Transverse colon (tissue), 4 donors: ENCODE measurements around the gene KCNJ14. TPM values are rescaled to one million over a fixed set of nuclear protein-coding genes. Genes with fewer than 3 reads are reported as not detected.

ENCODE experiments used
- DNase-seq: peaks from one replicate; pipeline ENCODE4 v3.0.0-alpha.2; 2019
- H3K27ac ChIP-seq, 4 donors: fragments of 200-600 bp; sonication (generic); 2 replicates each; pipeline ENCODE4 v1.5.1; 2016 to 2018; ENCODE audit warnings: inconsistent platforms in 4 of 4
- H3K27me3 ChIP-seq: fragments of 200-600 bp; sonication (generic); 2 replicates; pipeline ENCODE4 v1.5.1; 2017; ENCODE audit warnings: inconsistent platforms
- H3K36me3 ChIP-seq, 4 donors: fragments of 200-600 bp; sonication (generic); 2 replicates each; pipeline ENCODE4 v1.5.1; 2017 to 2019; ENCODE audit warnings: inconsistent platforms in 4 of 4
- H3K4me1 ChIP-seq, 4 donors: fragments of 200-600 bp; sonication (generic); 2 replicates each; pipeline ENCODE4 v1.5.1; 2017 to 2020; ENCODE audit warnings: inconsistent platforms in 4 of 4
- H3K4me3 ChIP-seq, 4 donors: fragments of 200-600 bp; sonication (generic); 1 replicate in 1 of 4; 2 replicates in 3 of 4; pipeline versions ENCODE4 v1.5.1 to v1.6.1; 2017 to 2019; ENCODE audit warnings: inconsistent platforms in 4 of 4
- H3K9me3 ChIP-seq, 2 donors: fragments of 200-600 bp; sonication (generic); 2 replicates each; pipeline ENCODE4 v1.5.1; 2017 to 2019; ENCODE audit warnings: inconsistent platforms in 2 of 2
- EP300 ChIP-seq: sonication (generic); formaldehyde crosslinking; IDR thresholded peaks from one replicate; pipeline ENCODE4 v1.6.1; 2017; ENCODE audit warnings: antibody characterized with exemption, low read depth
- POLR2A ChIP-seq: fragments of 450-650 bp; IDR thresholded peaks from one replicate; pipeline ENCODE4 v1.6.1; 2016; ENCODE audit warnings: antibody characterized with exemption, mild to moderate bottlenecking, moderate library complexity
- POLR2AphosphoS5 ChIP-seq, 3 donors: sonication (generic); formaldehyde crosslinking; IDR thresholded peaks; one replicate each; pipeline ENCODE4 v1.6.1; 2016; ENCODE audit warnings: antibody characterized with exemption in 3 of 3
- WGBS, 2 donors: methylation state at CpG; one replicate each; pipeline ENCODE4 v1.1.5; 2018; ENCODE audit warnings: low coverage in 1 of 2; 5-methylcytosine and 5-hydroxymethylcytosine counted together
- in situ Hi-C, 4 donors: fragments of 200-750 bp; cut with MboI; loops; one replicate each; pipeline versions ENCODE4 v1.15.0 to v1.15.1; 2017; ENCODE audit warnings: low sequenced_read_pairs in 3 of 4, low pct_ligation_motif_present in 1 of 4, low pct_unique_long_range_greater_than_20kb in 1 of 4
- intact Hi-C: fragments of 100-400 bp; cut with DNase I; formaldehyde crosslinking; loops from one replicate; pipeline ENCODE4 v1.15.1; 2023; ENCODE audit warnings: low total_unique reads
- total RNA-seq, 4 donors: library from RNA; depleted of rRNA; stranded (reverse); fragments of >200 nt; gene quantifications; one replicate each; pipeline ENCODE4 v1.1.0, GENCODE V29; 2016
- TF ChIP-seq, protein P1 (sequence below), 5 experiments: fragments of 200-600 bp in 3 of 5; fragments of 450-650 bp in 2 of 5; sonication (generic) in 3 of 5; IDR thresholded peaks; 1 replicate in 2 of 5; 2 replicates in 3 of 5; pipeline ENCODE4 v1.5.1; 2016 to 2017; ENCODE audit warnings: antibody characterized with exemption in 5 of 5, inconsistent platforms in 3 of 5, mild to moderate bottlenecking in 2 of 5, moderate library complexity in 1 of 5

The KCNJ14 gene
- total RNA-seq, 4 donors from 2014 or later, result 0.41 to 0.64 TPM; not detected in 2

- WGBS, 2 donors, result 50 to 53% methylated on average over 1 to 31 of the region's 45 CpGs
- in situ Hi-C loops, result no loop called here
- intact Hi-C loops, result no loop called here
- DNase-seq, result no peak
- Histone ChIP-seq H3K9me3 (no peaks in the 10 kb centered on the region), H3K4me3 (no peak overlapping the region), H3K27ac (no peak overlapping the region), H3K27me3 (peaks cover 46% of the 10 kb centered on the region), H3K4me1 (peaks cover 4 to 38% (median 24%) of the 10 kb centered on the region in 4 donors), H3K36me3 (no peaks in the 10 kb centered on the region)
- no peak for TF ChIP-seq EP300
- TF ChIP-seq, protein P1, sequence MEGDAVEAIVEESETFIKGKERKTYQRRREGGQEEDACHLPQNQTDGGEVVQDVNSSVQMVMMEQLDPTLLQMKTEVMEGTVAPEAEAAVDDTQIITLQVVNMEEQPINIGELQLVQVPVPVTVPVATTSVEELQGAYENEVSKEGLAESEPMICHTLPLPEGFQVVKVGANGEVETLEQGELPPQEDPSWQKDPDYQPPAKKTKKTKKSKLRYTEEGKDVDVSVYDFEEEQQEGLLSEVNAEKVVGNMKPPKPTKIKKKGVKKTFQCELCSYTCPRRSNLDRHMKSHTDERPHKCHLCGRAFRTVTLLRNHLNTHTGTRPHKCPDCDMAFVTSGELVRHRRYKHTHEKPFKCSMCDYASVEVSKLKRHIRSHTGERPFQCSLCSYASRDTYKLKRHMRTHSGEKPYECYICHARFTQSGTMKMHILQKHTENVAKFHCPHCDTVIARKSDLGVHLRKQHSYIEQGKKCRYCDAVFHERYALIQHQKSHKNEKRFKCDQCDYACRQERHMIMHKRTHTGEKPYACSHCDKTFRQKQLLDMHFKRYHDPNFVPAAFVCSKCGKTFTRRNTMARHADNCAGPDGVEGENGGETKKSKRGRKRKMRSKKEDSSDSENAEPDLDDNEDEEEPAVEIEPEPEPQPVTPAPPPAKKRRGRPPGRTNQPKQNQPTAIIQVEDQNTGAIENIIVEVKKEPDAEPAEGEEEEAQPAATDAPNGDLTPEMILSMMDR (IDR thresholded peaks at IDR 0.05), result no peak
- TF ChIP-seq POLR2A, result no peak
- TF ChIP-seq POLR2AphosphoS5 (IDR thresholded peaks at IDR 0.05), result no peak
These were observed 41.8 kb downstream of the KCNJ14 start for GRCh38 chr19:48496959-48497727.

DNA sequence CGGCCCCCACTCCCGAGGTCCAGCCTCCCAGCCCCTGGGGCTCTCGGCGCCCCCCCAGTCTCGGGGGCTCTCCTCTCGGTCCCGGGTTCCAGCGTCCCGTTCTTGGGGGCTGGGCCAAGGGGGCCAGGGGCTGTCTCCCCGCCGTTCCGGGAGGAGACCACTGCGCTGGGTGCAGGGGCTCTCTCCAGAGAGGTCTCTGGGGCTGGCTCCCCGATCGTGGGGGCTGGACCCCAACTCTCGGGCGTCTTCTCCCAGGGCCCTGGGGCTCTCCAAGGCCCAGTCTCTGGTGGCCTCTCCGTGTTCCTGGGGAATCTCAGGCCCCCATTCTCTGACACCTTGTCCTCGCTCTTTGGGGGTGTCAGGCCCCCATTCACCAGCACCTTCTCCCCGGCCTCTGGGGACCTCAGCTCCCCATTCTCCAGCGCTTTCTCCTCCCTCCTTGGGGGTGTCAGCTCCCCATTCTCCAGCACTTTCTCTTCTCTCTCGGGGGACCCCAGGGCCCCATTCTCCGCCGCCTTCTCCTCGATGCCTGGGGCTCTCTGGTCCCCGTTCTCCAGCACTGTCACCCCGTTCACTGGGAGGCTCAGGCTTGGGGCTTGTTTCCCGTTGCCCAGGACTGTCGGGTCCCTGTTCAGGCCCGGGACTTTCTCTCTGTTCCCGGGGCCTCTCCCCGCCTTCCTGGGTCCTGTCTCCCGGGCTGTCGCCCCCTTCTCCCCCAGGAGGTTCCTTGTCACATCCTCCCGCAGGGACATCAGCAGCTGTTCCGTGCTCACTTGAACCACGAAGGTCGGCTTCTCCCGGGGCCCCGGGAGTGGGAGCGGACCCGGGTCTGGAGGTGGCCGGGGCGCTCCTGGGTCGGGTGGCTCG, 42.6 kb downstream of the KCNJ14 start:
- no peak for DNase-seq
- in situ Hi-C loops (no loop called here), intact Hi-C loops (no loop called here)
- Histone ChIP-seq H3K27me3 (peaks cover 49% of the 10 kb centered on the region), H3K4me1 (peaks cover 4 to 32% (median 23%) of the 10 kb centered on the region in 4 donors), H3K36me3 (no peaks in the 10 kb centered on the region), H3K4me3 (no peak overlapping the region), H3K27ac (no peak overlapping the region), H3K9me3 (no peaks in the 10 kb centered on the region)
- TF ChIP-seq EP300, result no peak
- no peak for TF ChIP-seq POLR2A
- TF ChIP-seq POLR2AphosphoS5 (IDR thresholded peaks at IDR 0.05), result no peak
- TF ChIP-seq, protein P1 (IDR thresholded peaks at IDR 0.05), result no peak
- WGBS, 2 donors, result 26 to 69% methylated on average over 3 to 33 of the region's 46 CpGs

- no peak for DNase-seq
- no peaks in the 10 kb centered on the region for H3K9me3 ChIP-seq
- peaks cover 4 to 32% (median 23%) of the 10 kb centered on the region in 4 donors for H3K4me1 ChIP-seq
- WGBS, 2 donors, result 67 to 70% methylated on average over 3 to 29 of the region's 59 CpGs
- no peak overlapping the region for H3K4me3 ChIP-seq
- TF ChIP-seq EP300 (no peak), POLR2AphosphoS5 (IDR thresholded peaks at IDR 0.05) (no peak), POLR2A (no peak)
- TF ChIP-seq, protein P1 (IDR thresholded peaks at IDR 0.05), result no peak
- peaks cover 49% of the 10 kb centered on the region for H3K27me3 ChIP-seq
- intact Hi-C loops, result no loop called here
- no peaks in the 10 kb centered on the region for H3K36me3 ChIP-seq
- no peak overlapping the region for H3K27ac ChIP-seq
- in situ Hi-C loops, result no loop called here
These were observed 43.4 kb downstream of the KCNJ14 start for GRCh38 chr19:48498595-48499311.
